GM19351 (cell line): ENCODE results near the gene TMIGD3.
"Not testable (repeated sequence)": the region's sequence is repeated elsewhere in the genome, so short reads cannot be mapped to it uniquely, and the experiment has no call there.

Source experiments
- ATAC-seq: cut with Tn5 transposase; IDR thresholded peaks from one replicate; pipeline ENCODE4 v1.9.1; 2021; ENCODE audit warnings: mild to moderate bottlenecking, moderate library complexity; ENCODE audit not compliant: unreplicated experiment

The TMIGD3 gene

GRCh38 chr1:111503585-111504060 lies at the start of gene TMIGD3, which contains the start of gene ADORA3:
TSS of gene TMIGD3 (minus strand) at chr1:111503633. CDS start at chr1:111503354, 279 bp downstream.
TSS of gene ADORA3 (minus strand) at chr1:111503633. CDS start at chr1:111503354, 279 bp downstream.
- no peak for ATAC-seq

GRCh38 chr1:111553196-111553595 lies 49.8 kb upstream of the TMIGD3 start:
- ATAC-seq: no peak

GRCh38 chr1:111552587-111552986 lies 49.2 kb upstream of the TMIGD3 start:
- no peak for ATAC-seq

- no peak for ATAC-seq
Observed at GRCh38 chr1:111551623-111552411, 48.4 kb upstream of the TMIGD3 start.

GRCh38 chr1:111547786-111548185 lies 44.4 kb upstream of the TMIGD3 start:
- ATAC-seq: not testable (repeated sequence)

- ATAC-seq: no peak
Observed at GRCh38 chr1:111542187-111542586, 38.8 kb upstream of the TMIGD3 start.

GRCh38 chr1:111541721-111542120 lies 38.3 kb upstream of the TMIGD3 start:
- ATAC-seq: no peak

GRCh38 chr1:111540928-111541327 lies 37.5 kb upstream of the TMIGD3 start:
- ATAC-seq: no peak

- ATAC-seq: no peak
Observed at GRCh38 chr1:111538343-111539025, 35.1 kb upstream of the TMIGD3 start.

- ATAC-seq: no peak
Observed at GRCh38 chr1:111535256-111536191, 32.1 kb upstream of the TMIGD3 start.

GRCh38 chr1:111520053-111520452 lies 16.6 kb upstream of the TMIGD3 start:
- no peak for ATAC-seq

GRCh38 chr1:111517469-111518225 lies 14.2 kb upstream of the TMIGD3 start:
- no peak for ATAC-seq

GRCh38 chr1:111516005-111516535 lies 12.6 kb upstream of the TMIGD3 start:
- no peak for ATAC-seq

GRCh38 chr1:111515291-111516004 lies 12.0 kb upstream of the TMIGD3 start:
- ATAC-seq: no peak

GRCh38 chr1:111513410-111514020 lies 10.1 kb upstream of the TMIGD3 start:
- no peak for ATAC-seq

- no peak for ATAC-seq
Observed at GRCh38 chr1:111512931-111513330, 9.5 kb upstream of the TMIGD3 start.

GRCh38 chr1:111512132-111512889 lies 8.9 kb upstream of the TMIGD3 start:
- no peak for ATAC-seq

- no peak for ATAC-seq
Observed at GRCh38 chr1:111511370-111511769, 7.9 kb upstream of the TMIGD3 start.
